K562 (cell line): ENCODE measurements around the gene WDR70. TPM values are rescaled to one million over a fixed set of nuclear protein-coding genes. Genes with fewer than 3 reads are reported as not detected.

Source experiments
- ARHGAP35 ChIP-seq: fragments of 450-650 bp; IDR thresholded peaks from 2 replicates; pipeline ENCODE4 v1.6.1; 2018; ENCODE audit not compliant: partially characterized antibody
- E2F3 ChIP-seq: fragments of 250-450 bp; sonication (Bioruptor Pico); IDR thresholded peaks from 2 replicates; pipeline ENCODE4 v1.4.0; 2020; ENCODE audit warnings: mild to moderate bottlenecking
- ELF2 ChIP-seq: fragments of 250-450 bp; sonication (Bioruptor Pico); IDR thresholded peaks from 2 replicates; pipeline ENCODE4 v1.5.0; 2021; ENCODE audit warnings: mild to moderate bottlenecking
- FOXA1 ChIP-seq: fragments of 450-650 bp; IDR thresholded peaks from 2 replicates; pipeline ENCODE4 v1.6.1; 2016; ENCODE audit warnings: mild to moderate bottlenecking, borderline replicate concordance
- FOXM1 ChIP-seq, 2 experiments: fragments of 450-650 bp in 1 of 2; sonication (generic) in 1 of 2; formaldehyde crosslinking in 1 of 2; IDR thresholded peaks; 2 replicates each; pipeline versions ENCODE4 v1.6.1 to v1.9.0; 2017 to 2022; ENCODE audit warnings: low read depth in 2 of 2, mild to moderate bottlenecking in 2 of 2, missing genetic modification reagents in 1 of 2, moderate library complexity in 1 of 2
- HDAC2 ChIP-seq: fragments of 450-650 bp; IDR thresholded peaks from 2 replicates; pipeline ENCODE4 v1.6.1; 2016; ENCODE audit warnings: mild to moderate bottlenecking
- KLF6 ChIP-seq: fragments of 250-450 bp; sonication (Bioruptor Pico); IDR thresholded peaks from 2 replicates; pipeline ENCODE4 v1.4.0; 2020; ENCODE audit warnings: mild to moderate bottlenecking, moderate library complexity, borderline replicate concordance
- MAFF ChIP-seq: IDR thresholded peaks from 2 replicates; pipeline ENCODE4 v1.6.1; 2012; ENCODE audit warnings: low read length, improper control_type of control experiment
- MTA2 ChIP-seq: fragments of 450-650 bp; IDR thresholded peaks from 2 replicates; pipeline ENCODE4 v1.6.1; 2016; ENCODE audit warnings: low read depth
- NCOA2 ChIP-seq, 2 experiments: fragments of 450-650 bp; IDR thresholded peaks; 2 replicates each; pipeline ENCODE4 v1.6.1; 2018; ENCODE audit warnings: mild to moderate bottlenecking in 2 of 2, moderate library complexity in 1 of 2; ENCODE audit not compliant: partially characterized antibody in 2 of 2
- NFIC ChIP-seq: fragments of 450-650 bp; IDR thresholded peaks from 2 replicates; pipeline ENCODE4 v1.6.1; 2017; ENCODE audit warnings: mild to moderate bottlenecking, inconsistent platforms
- RBM14 ChIP-seq: fragments of 200-400 bp; formaldehyde crosslinking; IDR thresholded peaks from 2 replicates; pipeline ENCODE4 v1.6.1; 2018; ENCODE audit warnings: low read depth, mild to moderate bottlenecking, low read length, moderate library complexity, borderline replicate concordance; ENCODE audit not compliant: insufficient read depth
- SETDB1 ChIP-seq: IDR thresholded peaks from one replicate; pipeline ENCODE4 v1.6.1; 2012; ENCODE audit warnings: low read length, control low read depth, inconsistent platforms
- SMARCA4 ChIP-seq: fragments of 450-650 bp; IDR thresholded peaks from 2 replicates; pipeline ENCODE4 v1.6.1; 2016
- SOX6 ChIP-seq: fragments of 450-650 bp; IDR thresholded peaks from 2 replicates; pipeline ENCODE4 v1.6.1; 2014; ENCODE audit warnings: mild to moderate bottlenecking
- SREBF1 ChIP-seq: fragments of 150-350 bp; IDR thresholded peaks from 2 replicates; pipeline ENCODE4 v1.6.1; 2014; ENCODE audit warnings: antibody characterized with exemption, low read depth, low read length, borderline replicate concordance
- STAT5A ChIP-seq: IDR thresholded peaks from 2 replicates; pipeline ENCODE4 v1.6.1; 2012; ENCODE audit warnings: low read length, inconsistent platforms, borderline replicate concordance
- TFAP4 ChIP-seq: sonication (generic); formaldehyde crosslinking; IDR thresholded peaks from 2 replicates; pipeline ENCODE4 v1.8.0; 2022; ENCODE audit warnings: missing genetic modification reagents, mild to moderate bottlenecking, moderate library complexity, borderline replicate concordance
- WHSC1 ChIP-seq: IDR thresholded peaks from one replicate; pipeline ENCODE4 v1.6.1; 2012; ENCODE audit warnings: low read length, control low read depth, inconsistent platforms
- ZC3H8 ChIP-seq: fragments of 450-650 bp; IDR thresholded peaks from 2 replicates; pipeline ENCODE4 v1.6.1; 2017
- ZNF133 ChIP-seq: fragments of 250-450 bp; sonication (Bioruptor Pico); IDR thresholded peaks from 2 replicates; pipeline ENCODE4 v1.4.0; 2020; ENCODE audit warnings: mild to moderate bottlenecking
- ZNF134 ChIP-seq: fragments of 250-450 bp; sonication (Bioruptor Pico); conservative IDR thresholded peaks from 2 replicates; pipeline ENCODE4 v1.4.0; 2020
- polyA plus RNA-seq, 8 experiments: library from polyadenylated mRNA; depleted of rRNA in 4 of 8; stranded (reverse) in 5 of 8; unstranded in 3 of 8; fragments of >200 nt; fragmentation: Nextera tagmentation in 2 of 8; fragmentation: Illumina TruSeq in 1 of 8; extraction: Ambion mirVana in 2 of 8; extraction: Trizol in 1 of 8; gene quantifications; 2 replicates each; pipeline versions ENCODE4 v1.2.1 to v1.2.3, GENCODE V29; 2011 to 2014; ENCODE audit warnings: inconsistent platforms in 1 of 8, missing spikeins in 1 of 8
- total RNA-seq, 7 experiments: library from RNA; depleted of rRNA in 6 of 7; stranded (reverse); fragments of >200 nt in 6 of 7; fragmentation: Illumina TruSeq in 2 of 7; extraction: Trizol in 2 of 7; gene quantifications; 2 replicates each; pipeline versions ENCODE4 v1.2.1 to v1.2.3, GENCODE V29; 2011 to 2021; ENCODE audit warnings: low replicate concordance in 1 of 7
- TF ChIP-seq, protein P1 (sequence below): sonication (generic); formaldehyde crosslinking; IDR thresholded peaks from 2 replicates; pipeline ENCODE4 v1.8.0; 2022; ENCODE audit warnings: mild to moderate bottlenecking, missing genetic modification reagents
- TF ChIP-seq, protein P2 (sequence below): fragments of 450-650 bp; formaldehyde crosslinking; IDR thresholded peaks from 2 replicates; pipeline ENCODE4 v1.4.0; 2022; ENCODE audit warnings: missing genetic modification characterization

Gene WDR70
- total and polyA plus RNA-seq, 9 of the 15 experiments (the other 6 are each of a cell fraction or from before 2014, with no cell fraction given): 16.8 to 46.6 (median 38.8) TPM

DNA sequence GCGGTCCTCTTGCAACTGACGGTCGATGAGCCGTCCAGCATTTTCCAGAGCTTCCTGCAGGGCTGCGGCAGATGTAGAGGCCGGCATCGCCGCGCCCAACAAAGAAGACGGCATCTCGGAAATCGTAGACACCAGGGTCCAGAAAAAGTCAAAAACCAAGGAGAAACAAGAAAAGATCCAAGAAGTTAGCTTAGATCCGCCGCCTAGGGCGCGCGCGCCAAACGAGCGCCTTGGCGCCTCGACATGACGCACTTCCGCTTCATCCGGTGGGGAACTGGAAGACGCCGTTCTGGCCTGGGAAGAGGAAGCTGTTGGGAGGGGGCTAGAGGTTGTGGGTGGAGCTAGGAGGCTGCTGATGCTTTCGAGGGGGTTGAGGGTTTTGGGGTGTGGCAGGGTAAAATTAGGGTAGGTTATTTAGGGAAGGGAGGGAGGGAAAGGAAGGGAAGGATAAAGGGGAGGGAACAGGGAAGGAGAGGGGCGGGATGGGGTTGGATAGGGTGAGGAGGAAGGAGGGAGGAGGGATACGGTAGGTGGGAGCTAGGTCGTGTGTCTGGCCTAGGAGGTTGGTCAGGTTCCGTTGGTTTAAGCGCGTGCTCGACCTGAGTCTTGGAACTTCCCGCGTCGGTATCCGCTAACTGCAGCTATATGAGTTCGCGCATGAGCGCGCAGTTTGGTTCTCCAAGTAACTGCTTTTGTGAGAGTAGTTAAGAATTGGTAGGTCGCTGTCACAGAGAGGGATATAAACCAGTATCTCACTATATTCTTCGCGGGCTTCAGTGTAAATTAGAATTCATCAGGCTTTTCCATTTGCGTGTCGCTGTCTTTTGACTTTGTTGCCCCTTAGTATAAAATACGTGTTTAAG is 8.0 kb upstream of the WDR70 start, which contains the start of gene NUP155 (continued):
- peak; percentile 67 for TF ChIP-seq NFIC
- TF ChIP-seq, protein P1, sequence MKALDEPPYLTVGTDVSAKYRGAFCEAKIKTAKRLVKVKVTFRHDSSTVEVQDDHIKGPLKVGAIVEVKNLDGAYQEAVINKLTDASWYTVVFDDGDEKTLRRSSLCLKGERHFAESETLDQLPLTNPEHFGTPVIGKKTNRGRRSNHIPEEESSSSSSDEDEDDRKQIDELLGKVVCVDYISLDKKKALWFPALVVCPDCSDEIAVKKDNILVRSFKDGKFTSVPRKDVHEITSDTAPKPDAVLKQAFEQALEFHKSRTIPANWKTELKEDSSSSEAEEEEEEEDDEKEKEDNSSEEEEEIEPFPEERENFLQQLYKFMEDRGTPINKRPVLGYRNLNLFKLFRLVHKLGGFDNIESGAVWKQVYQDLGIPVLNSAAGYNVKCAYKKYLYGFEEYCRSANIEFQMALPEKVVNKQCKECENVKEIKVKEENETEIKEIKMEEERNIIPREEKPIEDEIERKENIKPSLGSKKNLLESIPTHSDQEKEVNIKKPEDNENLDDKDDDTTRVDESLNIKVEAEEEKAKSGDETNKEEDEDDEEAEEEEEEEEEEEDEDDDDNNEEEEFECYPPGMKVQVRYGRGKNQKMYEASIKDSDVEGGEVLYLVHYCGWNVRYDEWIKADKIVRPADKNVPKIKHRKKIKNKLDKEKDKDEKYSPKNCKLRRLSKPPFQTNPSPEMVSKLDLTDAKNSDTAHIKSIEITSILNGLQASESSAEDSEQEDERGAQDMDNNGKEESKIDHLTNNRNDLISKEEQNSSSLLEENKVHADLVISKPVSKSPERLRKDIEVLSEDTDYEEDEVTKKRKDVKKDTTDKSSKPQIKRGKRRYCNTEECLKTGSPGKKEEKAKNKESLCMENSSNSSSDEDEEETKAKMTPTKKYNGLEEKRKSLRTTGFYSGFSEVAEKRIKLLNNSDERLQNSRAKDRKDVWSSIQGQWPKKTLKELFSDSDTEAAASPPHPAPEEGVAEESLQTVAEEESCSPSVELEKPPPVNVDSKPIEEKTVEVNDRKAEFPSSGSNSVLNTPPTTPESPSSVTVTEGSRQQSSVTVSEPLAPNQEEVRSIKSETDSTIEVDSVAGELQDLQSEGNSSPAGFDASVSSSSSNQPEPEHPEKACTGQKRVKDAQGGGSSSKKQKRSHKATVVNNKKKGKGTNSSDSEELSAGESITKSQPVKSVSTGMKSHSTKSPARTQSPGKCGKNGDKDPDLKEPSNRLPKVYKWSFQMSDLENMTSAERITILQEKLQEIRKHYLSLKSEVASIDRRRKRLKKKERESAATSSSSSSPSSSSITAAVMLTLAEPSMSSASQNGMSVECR (CRISPR knock-in tag): peak; percentile 55; the same call in 1 of the 2 replicates
- peak; percentile 47; the same call in 1 of the 2 replicates for TF ChIP-seq KLF6 (CRISPR knock-in tag)
- peak; percentile 94 for TF ChIP-seq E2F3 (CRISPR knock-in tag)
- TF ChIP-seq ARHGAP35: peak; percentile 84
- peak; percentile 66 for TF ChIP-seq MTA2
- TF ChIP-seq FOXM1 (IDR thresholded peaks at IDR 0.05; ENCODE audit: low read depth): peak; percentile 78; the same call in 1 of the 2 replicates
- 0 out of 2 replicates have a peak, but pooled peaks have one; percentile 44 for TF ChIP-seq FOXM1 (CRISPR knock-in tag; IDR thresholded peaks at IDR 0.05; ENCODE audit: low read depth)
- TF ChIP-seq SOX6: peak; percentile 18; the same call in 1 of the 2 replicates
- TF ChIP-seq SMARCA4: peak; percentile 75
- no peak for TF ChIP-seq SETDB1
- TF ChIP-seq ZNF133 (CRISPR knock-in tag): no peak
- TF ChIP-seq MAFF: no peak
- peak; percentile 95 for TF ChIP-seq HDAC2
- TF ChIP-seq STAT5A: no peak
- TF ChIP-seq TFAP4: peak; percentile 79; the same call in 1 of the 2 replicates
- TF ChIP-seq ZC3H8: peak; percentile 90; the same call in 1 of the 2 replicates
- no peak for TF ChIP-seq NCOA2 (IDR thresholded peaks at IDR 0.05; ENCODE audit: partially characterized antibody in 2 of 2)
- no peak; the same call in 1 of the 2 replicates for TF ChIP-seq SREBF1
- no peak for TF ChIP-seq FOXA1
- TF ChIP-seq, protein P2, sequence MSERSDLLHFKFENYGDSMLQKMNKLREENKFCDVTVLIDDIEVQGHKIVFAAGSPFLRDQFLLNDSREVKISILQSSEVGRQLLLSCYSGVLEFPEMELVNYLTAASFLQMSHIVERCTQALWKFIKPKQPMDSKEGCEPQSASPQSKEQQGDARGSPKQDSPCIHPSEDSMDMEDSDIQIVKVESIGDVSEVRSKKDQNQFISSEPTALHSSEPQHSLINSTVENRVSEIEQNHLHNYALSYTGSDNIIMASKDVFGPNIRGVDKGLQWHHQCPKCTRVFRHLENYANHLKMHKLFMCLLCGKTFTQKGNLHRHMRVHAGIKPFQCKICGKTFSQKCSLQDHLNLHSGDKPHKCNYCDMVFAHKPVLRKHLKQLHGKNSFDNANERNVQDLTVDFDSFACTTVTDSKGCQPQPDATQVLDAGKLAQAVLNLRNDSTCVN (CRISPR knock-in tag): peak; percentile 99
- no peak for TF ChIP-seq RBM14
- TF ChIP-seq ELF2 (CRISPR knock-in tag): peak; percentile 71
- no peak for TF ChIP-seq WHSC1
- no peak for TF ChIP-seq ZNF134 (CRISPR knock-in tag)
